Ishikawa (cell line): ENCODE data around the gene DNAAF9.
A peak's percentile ranks its signal among the peaks of the same experiment; 100 is the strongest.

Source experiments
- CEBPB ChIP-seq: IDR thresholded peaks from 2 replicates; pipeline ENCODE4 v1.6.1; 2012
- CREB1 ChIP-seq: IDR thresholded peaks from 2 replicates; pipeline ENCODE4 v1.6.1; 2012; ENCODE audit warnings: low read depth
- EGR1 ChIP-seq: IDR thresholded peaks from 2 replicates; pipeline ENCODE4 v1.6.1; 2012
- EP300 ChIP-seq: IDR thresholded peaks from 2 replicates; pipeline ENCODE4 v1.6.1; 2012; ENCODE audit warnings: borderline replicate concordance
- FOXM1 ChIP-seq: IDR thresholded peaks from 2 replicates; pipeline ENCODE4 v1.6.1; 2012; ENCODE audit warnings: low read depth, borderline replicate concordance
- MAX ChIP-seq: IDR thresholded peaks from 2 replicates; pipeline ENCODE4 v1.6.1; 2012
- RAD21 ChIP-seq: IDR thresholded peaks from 2 replicates; pipeline ENCODE4 v1.6.1; 2012; ENCODE audit warnings: low read depth
- REST ChIP-seq: IDR thresholded peaks from 2 replicates; pipeline ENCODE4 v1.6.1; 2012; ENCODE audit warnings: low read depth, mild to moderate bottlenecking
- TAF1 ChIP-seq: IDR thresholded peaks from 2 replicates; pipeline ENCODE4 v1.6.1; 2012; ENCODE audit warnings: low read depth, mild to moderate bottlenecking
- TCF12 ChIP-seq: IDR thresholded peaks from 2 replicates; pipeline ENCODE4 v1.6.1; 2012; ENCODE audit warnings: low read depth
- YY1 ChIP-seq: IDR thresholded peaks from 2 replicates; pipeline ENCODE4 v1.6.1; 2012; ENCODE audit warnings: low read depth
- ZBTB7A ChIP-seq: IDR thresholded peaks from 2 replicates; pipeline ENCODE4 v1.6.1; 2012; ENCODE audit warnings: low read depth

GRCh38 chr20:3407040-3407770, at the start of gene DNAAF9:
- TF ChIP-seq REST (no peak), EP300 (0 out of 2 replicates have a peak, but pooled peaks have one; percentile 9), CEBPB (no peak), TCF12 (no peak), MAX (no peak; the same call in 1 of the 2 replicates), FOXM1 (no peak), RAD21 (no peak), CREB1 (no peak), YY1 (peak; percentile 77), ZBTB7A (no peak; the same call in 1 of the 2 replicates), TAF1 (no peak), EGR1 (no peak)
